Mammary epithelial cell (primary cell): ENCODE data around the gene COPA.
A peak's percentile ranks its signal among the peaks of the same experiment; 100 is the strongest.

ENCODE experiments used
- EZH2 ChIP-seq: IDR thresholded peaks from 2 replicates; pipeline ENCODE4 v1.6.1; 2012; ENCODE audit warnings: low read length, inconsistent platforms, borderline replicate concordance
- TF ChIP-seq, protein P1 (sequence below), 2 donors: IDR thresholded peaks in 1 of 2; conservative IDR thresholded peaks in 1 of 2; 2 replicates each; pipeline ENCODE4 v1.5.1; 2011 to 2012; ENCODE audit warnings: inconsistent platforms in 2 of 2, low read length in 2 of 2, mild to moderate bottlenecking in 2 of 2, control low read depth in 1 of 2, low read depth in 1 of 2; ENCODE audit not compliant: insufficient read depth in 1 of 2; ENCODE audit errors: extremely low read depth in 1 of 2

DNA sequence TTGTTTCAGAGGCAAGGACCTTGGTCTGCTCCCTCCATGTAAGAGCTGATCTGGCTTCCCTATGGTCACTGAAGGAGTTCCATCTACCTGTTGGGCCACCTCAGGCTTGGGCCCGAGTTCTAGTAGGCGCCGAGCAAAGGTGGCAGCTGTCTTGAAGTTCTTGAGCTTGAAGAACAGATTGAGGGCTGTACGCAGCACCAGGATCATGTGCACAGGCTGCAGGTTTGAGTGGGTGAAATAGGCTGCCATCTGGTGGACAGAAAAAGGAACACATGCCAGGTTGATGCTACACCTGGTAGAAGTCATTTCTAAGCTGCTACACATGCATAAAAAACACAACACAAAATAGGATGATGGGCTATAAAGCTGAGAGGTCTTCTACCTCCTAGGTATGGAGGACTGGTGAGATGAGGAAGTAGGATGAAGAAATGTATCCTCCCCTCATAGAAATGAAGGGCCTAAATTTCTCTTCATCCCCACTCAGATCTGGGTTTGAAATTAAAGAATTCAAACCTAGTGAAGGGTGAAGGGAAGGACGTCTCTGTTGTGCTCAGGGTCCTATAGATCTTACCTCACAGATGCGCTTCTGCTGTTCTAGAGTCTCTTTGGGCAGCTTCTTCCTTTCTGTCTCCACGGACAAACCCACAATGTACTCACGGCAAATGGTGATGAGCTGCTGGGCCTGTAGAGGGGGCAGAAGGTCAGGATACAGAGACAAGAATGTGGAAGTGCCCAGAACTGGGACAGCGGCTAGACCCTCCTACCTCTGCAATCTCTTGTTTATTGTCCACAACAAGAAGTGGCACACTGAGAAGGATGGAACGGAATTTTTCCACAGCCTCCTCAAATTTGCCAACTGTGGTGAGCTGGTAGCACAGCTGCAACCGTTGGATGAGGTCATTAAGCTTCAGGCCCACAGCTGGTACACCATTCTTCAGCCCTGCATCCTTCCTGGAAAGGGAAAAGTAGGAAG is 51.5 kb downstream of the COPA start:
- TF ChIP-seq, protein P1, sequence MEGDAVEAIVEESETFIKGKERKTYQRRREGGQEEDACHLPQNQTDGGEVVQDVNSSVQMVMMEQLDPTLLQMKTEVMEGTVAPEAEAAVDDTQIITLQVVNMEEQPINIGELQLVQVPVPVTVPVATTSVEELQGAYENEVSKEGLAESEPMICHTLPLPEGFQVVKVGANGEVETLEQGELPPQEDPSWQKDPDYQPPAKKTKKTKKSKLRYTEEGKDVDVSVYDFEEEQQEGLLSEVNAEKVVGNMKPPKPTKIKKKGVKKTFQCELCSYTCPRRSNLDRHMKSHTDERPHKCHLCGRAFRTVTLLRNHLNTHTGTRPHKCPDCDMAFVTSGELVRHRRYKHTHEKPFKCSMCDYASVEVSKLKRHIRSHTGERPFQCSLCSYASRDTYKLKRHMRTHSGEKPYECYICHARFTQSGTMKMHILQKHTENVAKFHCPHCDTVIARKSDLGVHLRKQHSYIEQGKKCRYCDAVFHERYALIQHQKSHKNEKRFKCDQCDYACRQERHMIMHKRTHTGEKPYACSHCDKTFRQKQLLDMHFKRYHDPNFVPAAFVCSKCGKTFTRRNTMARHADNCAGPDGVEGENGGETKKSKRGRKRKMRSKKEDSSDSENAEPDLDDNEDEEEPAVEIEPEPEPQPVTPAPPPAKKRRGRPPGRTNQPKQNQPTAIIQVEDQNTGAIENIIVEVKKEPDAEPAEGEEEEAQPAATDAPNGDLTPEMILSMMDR (conservative IDR thresholded peaks at IDR 0.05 in 1 of 2, IDR thresholded peaks at IDR 0.05 in 1 of 2; ENCODE audit: extremely low read depth in 1 of 2, insufficient read depth in 1 of 2, low read depth in 1 of 2, low read length in 2 of 2), result peak; percentile 78 to 84
- no peak for TF ChIP-seq EZH2
